Suprapubic skin (tissue), 3 donors: ENCODE results near the gene EPS15.

Source experiments
- POLR2A ChIP-seq, 2 donors: fragments of 450-650 bp; IDR thresholded peaks; one replicate each; pipeline ENCODE4 v1.6.1; 2017; ENCODE audit warnings: antibody characterized with exemption in 2 of 2, mild to moderate bottlenecking in 2 of 2, moderate library complexity in 2 of 2
- TF ChIP-seq, protein P1 (sequence below), 2 donors: fragments of 200-600 bp in 1 of 2; fragments of 450-650 bp in 1 of 2; sonication (generic) in 1 of 2; IDR thresholded peaks; one replicate each; pipeline ENCODE4 v1.5.1; 2016 to 2019; ENCODE audit warnings: antibody characterized with exemption in 2 of 2, mild to moderate bottlenecking in 1 of 2, moderate library complexity in 1 of 2

DNA sequence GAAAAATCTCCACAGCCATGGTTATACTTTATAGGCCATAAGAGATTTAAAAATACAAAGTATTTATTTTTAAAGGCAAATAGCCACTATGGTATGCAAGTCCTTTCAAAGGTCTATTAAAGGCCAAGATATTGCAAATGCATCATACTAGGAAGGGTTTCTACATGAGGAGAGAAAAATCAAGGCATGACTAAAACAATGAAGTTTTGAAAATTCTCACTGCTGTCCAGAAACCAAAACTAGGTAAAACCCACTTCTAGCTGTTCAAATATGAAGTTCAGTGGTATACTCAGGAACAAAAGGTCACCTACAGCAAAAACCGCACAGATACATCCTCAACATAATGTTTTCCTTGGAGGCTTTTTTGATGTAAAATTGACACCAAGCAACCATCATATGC lies 75.0 kb downstream of the EPS15 start:
- no peak for TF ChIP-seq POLR2A (IDR thresholded peaks at IDR 0.05)
- TF ChIP-seq, protein P1, sequence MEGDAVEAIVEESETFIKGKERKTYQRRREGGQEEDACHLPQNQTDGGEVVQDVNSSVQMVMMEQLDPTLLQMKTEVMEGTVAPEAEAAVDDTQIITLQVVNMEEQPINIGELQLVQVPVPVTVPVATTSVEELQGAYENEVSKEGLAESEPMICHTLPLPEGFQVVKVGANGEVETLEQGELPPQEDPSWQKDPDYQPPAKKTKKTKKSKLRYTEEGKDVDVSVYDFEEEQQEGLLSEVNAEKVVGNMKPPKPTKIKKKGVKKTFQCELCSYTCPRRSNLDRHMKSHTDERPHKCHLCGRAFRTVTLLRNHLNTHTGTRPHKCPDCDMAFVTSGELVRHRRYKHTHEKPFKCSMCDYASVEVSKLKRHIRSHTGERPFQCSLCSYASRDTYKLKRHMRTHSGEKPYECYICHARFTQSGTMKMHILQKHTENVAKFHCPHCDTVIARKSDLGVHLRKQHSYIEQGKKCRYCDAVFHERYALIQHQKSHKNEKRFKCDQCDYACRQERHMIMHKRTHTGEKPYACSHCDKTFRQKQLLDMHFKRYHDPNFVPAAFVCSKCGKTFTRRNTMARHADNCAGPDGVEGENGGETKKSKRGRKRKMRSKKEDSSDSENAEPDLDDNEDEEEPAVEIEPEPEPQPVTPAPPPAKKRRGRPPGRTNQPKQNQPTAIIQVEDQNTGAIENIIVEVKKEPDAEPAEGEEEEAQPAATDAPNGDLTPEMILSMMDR (IDR thresholded peaks at IDR 0.05), result no peak
